MM.1S (cell line): ENCODE results near the gene SH3GL2.

ENCODE experiments used
- DNase-seq: peaks from one replicate; pipeline ENCODE4 v3.0.0-alpha.2; 2015
- H2AFZ ChIP-seq: fragments of 300-600 bp; sonication (generic); 2 replicates; pipeline ENCODE4 v1.6.0; 2016; ENCODE audit warnings: antibody characterized with exemption, low read length
- H3F3A ChIP-seq: fragments of 300-600 bp; sonication (generic); 2 replicates; pipeline ENCODE4 v1.6.1; 2016; ENCODE audit warnings: mild to moderate bottlenecking, antibody characterized with exemption, low read length, moderate library complexity, mixed read lengths; ENCODE audit not compliant: insufficient read depth
- H3K27ac ChIP-seq: fragments of 300-600 bp; sonication (generic); 2 replicates; pipeline ENCODE4 v1.5.1; 2016; ENCODE audit warnings: mild to moderate bottlenecking, low read length
- H3K27me3 ChIP-seq: fragments of 300-600 bp; sonication (generic); replicated peaks from 2 replicates; pipeline ENCODE4 v1.6.0; 2016; ENCODE audit warnings: low read length; ENCODE audit not compliant: insufficient read depth
- H3K36me3 ChIP-seq: fragments of 300-600 bp; sonication (generic); replicated peaks from 2 replicates; pipeline ENCODE4 v1.6.1; 2016; ENCODE audit warnings: mild to moderate bottlenecking, low read length, mixed read lengths; ENCODE audit not compliant: insufficient read depth
- H3K4me1 ChIP-seq: fragments of 300-600 bp; sonication (generic); 2 replicates; pipeline ENCODE4 v1.6.1; 2016; ENCODE audit warnings: low read length, mixed read lengths
- H3K4me2 ChIP-seq: fragments of 300-600 bp; sonication (generic); 2 replicates; pipeline ENCODE4 v1.6.0; 2016; ENCODE audit warnings: low read depth, low read length
- H3K4me3 ChIP-seq: fragments of 300-600 bp; sonication (generic); 2 replicates; pipeline ENCODE4 v1.5.1; 2016; ENCODE audit warnings: low read length, mixed read lengths
- H3K79me2 ChIP-seq: fragments of 300-600 bp; sonication (generic); 2 replicates; pipeline ENCODE4 v1.6.1; 2016; ENCODE audit warnings: mixed run types, low read length, mixed read lengths
- H3K9ac ChIP-seq: fragments of 300-600 bp; sonication (generic); 2 replicates; pipeline ENCODE4 v1.6.1; 2016; ENCODE audit warnings: low read length, mixed read lengths
- H3K9me2 ChIP-seq: fragments of 300-600 bp; sonication (generic); replicated peaks from 2 replicates; pipeline ENCODE4 v1.6.1; 2016; ENCODE audit warnings: mild to moderate bottlenecking, low read length, mixed read lengths; ENCODE audit not compliant: insufficient read depth
- H3K9me3 ChIP-seq: fragments of 300-600 bp; sonication (generic); replicated peaks from 2 replicates; pipeline ENCODE4 v1.6.1; 2016; ENCODE audit warnings: mild to moderate bottlenecking, low read length, mixed read lengths; ENCODE audit not compliant: insufficient read depth
- H4K20me1 ChIP-seq: fragments of 300-600 bp; sonication (generic); 2 replicates; pipeline ENCODE4 v1.6.1; 2016; ENCODE audit warnings: mild to moderate bottlenecking, low read length, moderate library complexity, mixed read lengths; ENCODE audit not compliant: insufficient read depth
- EZH2 ChIP-seq: fragments of 300-600 bp; sonication (generic); optimal IDR thresholded peaks from 2 replicates; pipeline ENCODE3; 2017; ENCODE audit warnings: low read depth, mild to moderate bottlenecking, antibody characterized with exemption, low read length, mixed read lengths
- EZH2phosphoT487 ChIP-seq: fragments of 300-600 bp; sonication (generic); IDR thresholded peaks from 2 replicates; pipeline ENCODE4 v1.6.1; 2018; ENCODE audit warnings: antibody characterized with exemption, low read length
- TF ChIP-seq, protein P1 (sequence below): fragments of 300-600 bp; sonication (generic); IDR thresholded peaks from 2 replicates; pipeline ENCODE4 v1.5.1; 2016; ENCODE audit warnings: antibody characterized with exemption, low read length, mixed read lengths

Gene SH3GL2

DNA sequence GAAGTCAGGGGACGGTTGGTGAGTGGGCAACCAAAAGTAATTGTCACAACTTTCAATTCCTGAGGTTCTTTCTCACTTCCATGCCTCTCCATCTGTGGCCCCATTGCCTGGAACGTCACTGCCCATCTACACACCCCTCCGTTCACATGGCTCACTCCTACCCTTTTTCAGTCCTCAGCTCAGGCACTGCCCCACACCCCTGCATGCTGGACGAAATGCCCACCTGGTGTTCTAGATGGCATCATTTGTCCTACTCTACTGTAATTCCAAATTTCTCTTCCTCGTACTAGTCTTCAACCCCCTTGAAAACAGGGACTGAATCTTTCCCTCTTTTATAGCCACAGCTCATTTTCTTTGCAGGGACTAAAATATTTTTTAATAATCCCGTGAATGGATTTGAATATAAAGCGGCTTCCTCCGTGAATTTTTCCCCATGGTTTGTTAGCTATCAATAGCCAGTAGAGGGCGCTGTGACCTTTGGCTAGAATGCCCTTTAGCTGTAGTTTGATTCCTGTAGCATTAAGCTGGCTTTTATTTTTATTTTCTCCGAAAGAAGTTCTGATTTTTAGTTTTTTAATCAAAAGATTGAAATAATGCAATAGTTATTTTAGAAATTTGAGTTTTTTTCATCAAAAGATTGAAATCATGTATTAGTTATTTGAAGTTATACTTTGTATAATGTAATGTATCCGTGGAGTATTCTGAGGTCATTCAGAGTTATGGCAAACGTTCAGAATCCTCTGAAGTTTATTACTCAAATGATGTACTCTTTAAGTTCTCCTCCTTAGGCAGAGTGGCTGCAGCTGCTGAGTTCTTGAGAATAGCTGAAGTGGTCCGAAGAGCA lies 232.1 kb downstream of the SH3GL2 start:
- no peaks in the 10 kb centered on the region for H3K27me3 ChIP-seq
- H3K9me2 ChIP-seq, result no peaks in the 10 kb centered on the region
- H3K36me3 ChIP-seq, result no peaks in the 10 kb centered on the region
- no peak overlapping the region for H3K9ac ChIP-seq
- TF ChIP-seq, protein P1, sequence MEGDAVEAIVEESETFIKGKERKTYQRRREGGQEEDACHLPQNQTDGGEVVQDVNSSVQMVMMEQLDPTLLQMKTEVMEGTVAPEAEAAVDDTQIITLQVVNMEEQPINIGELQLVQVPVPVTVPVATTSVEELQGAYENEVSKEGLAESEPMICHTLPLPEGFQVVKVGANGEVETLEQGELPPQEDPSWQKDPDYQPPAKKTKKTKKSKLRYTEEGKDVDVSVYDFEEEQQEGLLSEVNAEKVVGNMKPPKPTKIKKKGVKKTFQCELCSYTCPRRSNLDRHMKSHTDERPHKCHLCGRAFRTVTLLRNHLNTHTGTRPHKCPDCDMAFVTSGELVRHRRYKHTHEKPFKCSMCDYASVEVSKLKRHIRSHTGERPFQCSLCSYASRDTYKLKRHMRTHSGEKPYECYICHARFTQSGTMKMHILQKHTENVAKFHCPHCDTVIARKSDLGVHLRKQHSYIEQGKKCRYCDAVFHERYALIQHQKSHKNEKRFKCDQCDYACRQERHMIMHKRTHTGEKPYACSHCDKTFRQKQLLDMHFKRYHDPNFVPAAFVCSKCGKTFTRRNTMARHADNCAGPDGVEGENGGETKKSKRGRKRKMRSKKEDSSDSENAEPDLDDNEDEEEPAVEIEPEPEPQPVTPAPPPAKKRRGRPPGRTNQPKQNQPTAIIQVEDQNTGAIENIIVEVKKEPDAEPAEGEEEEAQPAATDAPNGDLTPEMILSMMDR, result peak; percentile 63
- TF ChIP-seq EZH2phosphoT487, result no peak
- H4K20me1 ChIP-seq, result no peaks in the 10 kb centered on the region
- H3K79me2 ChIP-seq, result no peaks in the 10 kb centered on the region
- peak; percentile 41 for DNase-seq
- no peak overlapping the region for H3K4me2 ChIP-seq
- H2AFZ ChIP-seq, result no peak overlapping the region
- no peak overlapping the region for H3K27ac ChIP-seq
- no peaks in the 10 kb centered on the region for H3K9me3 ChIP-seq
- 0 out of 2 replicates have a peak, but pooled peaks cover 5% of the 10 kb centered on the region for H3K4me1 ChIP-seq
- H3F3A ChIP-seq, result no peaks in the 10 kb centered on the region
- no peak overlapping the region for H3K4me3 ChIP-seq

DNA sequence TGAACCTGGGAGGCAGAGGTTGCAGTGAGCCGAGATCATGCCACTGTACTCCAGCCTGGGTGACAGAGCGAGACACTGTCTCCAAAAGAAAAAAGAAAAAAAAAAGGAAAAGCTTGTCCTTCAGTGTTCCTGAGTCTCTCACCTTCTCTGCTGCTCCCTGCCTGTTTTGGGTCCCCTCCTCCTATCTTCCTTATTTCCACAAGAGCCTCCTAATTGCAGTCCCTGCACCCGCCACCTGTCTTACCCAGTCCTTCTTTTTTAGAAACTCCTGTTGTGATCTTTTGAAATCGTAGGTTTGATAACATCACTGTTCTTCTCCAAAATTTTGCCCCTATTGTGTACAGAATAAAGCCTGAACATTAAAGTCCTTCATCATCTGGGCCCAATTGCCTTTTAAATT lies 234.9 kb downstream of the SH3GL2 start:
- H3K79me2 ChIP-seq, result no peaks in the 10 kb centered on the region
- TF ChIP-seq EZH2phosphoT487, result no peak
- TF ChIP-seq EZH2, result no peak
- TF ChIP-seq, protein P1, result no peak
- H3F3A ChIP-seq, result no peaks in the 10 kb centered on the region
- no peaks in the 10 kb centered on the region for H3K9me2 ChIP-seq
- no peak overlapping the region for H3K27ac ChIP-seq
- H4K20me1 ChIP-seq, result no peaks in the 10 kb centered on the region
- 0 out of 2 replicates have a peak, but pooled peaks cover 5% of the 10 kb centered on the region for H3K4me1 ChIP-seq
- H3K4me3 ChIP-seq, result no peak overlapping the region
- no peaks in the 10 kb centered on the region for H3K9me3 ChIP-seq
- no peaks in the 10 kb centered on the region for H3K36me3 ChIP-seq
- H3K4me2 ChIP-seq, result no peak overlapping the region
- DNase-seq, result no peak
- H2AFZ ChIP-seq, result no peak overlapping the region
- no peak overlapping the region for H3K9ac ChIP-seq
- no peaks in the 10 kb centered on the region for H3K27me3 ChIP-seq

GRCh38 chr9:17816431-17817027 lies 237.7 kb downstream of the SH3GL2 start:
- no peak for DNase-seq
- H3K9me3 ChIP-seq, result no peaks in the 10 kb centered on the region
- no peak overlapping the region for H3K4me3 ChIP-seq

More at GRCh38 chr9:17816431-17817027, 237.7 kb downstream of the SH3GL2 start:
- Histone ChIP-seq H3K4me2 (no peak overlapping the region), H3K79me2 (no peaks in the 10 kb centered on the region), H2AFZ (no peak overlapping the region), H3K27me3 (no peaks in the 10 kb centered on the region), H3K27ac (no peak overlapping the region), H3K36me3 (no peaks in the 10 kb centered on the region), H4K20me1 (no peaks in the 10 kb centered on the region), H3K4me1 (0 out of 2 replicates have a peak, but pooled peaks cover 5% of the 10 kb centered on the region), H3K9ac (no peak overlapping the region), H3K9me2 (no peaks in the 10 kb centered on the region), H3F3A (no peaks in the 10 kb centered on the region)
- no peak for TF ChIP-seq EZH2
- TF ChIP-seq, protein P1, result no peak
- no peak for TF ChIP-seq EZH2phosphoT487
